Gastrocnemius medialis (tissue), 4 donors: ENCODE data around the gene PTGER4.

Experiments used
- CTCF ChIP-seq, 5 experiments: fragments of 450-650 bp in 3 of 5; fragments of 200-600 bp in 2 of 5; sonication (generic) in 2 of 5; IDR thresholded peaks in 4 of 5; conservative IDR thresholded peaks in 1 of 5; 1 replicate in 4 of 5; 2 replicates in 1 of 5; pipeline ENCODE4 v1.5.1; 2016 to 2019; ENCODE audit warnings: antibody characterized with exemption in 5 of 5, mild to moderate bottlenecking in 3 of 5, moderate library complexity in 3 of 5
- POLR2A ChIP-seq, 2 donors: fragments of 450-650 bp; IDR thresholded peaks; one replicate each; pipeline ENCODE4 v1.6.1; 2017; ENCODE audit warnings: antibody characterized with exemption in 2 of 2, mild to moderate bottlenecking in 2 of 2, moderate library complexity in 2 of 2

- TF ChIP-seq POLR2A (IDR thresholded peaks at IDR 0.05) (no peak), CTCF (IDR thresholded peaks at IDR 0.05 in 4 of 5, conservative IDR thresholded peaks at IDR 0.05 in 1 of 5) (no peak)
Measured at GRCh38 chr5:40672425-40672824, 7.3 kb upstream of the PTGER4 start.
